Measurements from ENCODE around the gene IGF1R.

IGF1R gene

DNA sequence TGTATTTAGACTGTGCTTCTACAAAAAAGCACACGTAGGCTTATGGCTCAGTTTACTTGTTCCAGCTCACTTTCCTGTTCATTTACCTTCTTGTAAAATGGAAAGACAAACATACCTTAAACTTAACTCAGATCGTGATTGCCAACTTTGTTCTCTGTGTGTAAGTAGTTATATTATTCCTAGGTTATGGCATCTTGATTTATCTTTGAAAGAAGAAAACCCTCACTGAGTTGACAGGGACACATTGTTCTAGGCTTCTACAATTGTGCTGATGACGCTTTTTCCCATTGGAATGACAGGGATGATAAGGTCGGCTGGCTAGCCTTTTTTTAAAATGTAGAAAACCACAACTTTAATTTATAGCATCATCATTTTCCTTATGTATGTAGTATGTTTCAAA is 140.7 kb downstream of the IGF1R start:
- Histone ChIP-seq H3K27ac (ENCODE audit: poor library complexity, severe bottlenecking) (no peak overlapping the region), H3K9me3 (ENCODE audit: severe bottlenecking) (no peaks in the 10 kb centered on the region), H3K36me3 (ENCODE audit: low read depth) (no peaks in the 10 kb centered on the region; the same call in 1 of the 2 replicates), H3K27me3 (ENCODE audit: insufficient read depth, poor library complexity, severe bottlenecking) (no peaks in the 10 kb centered on the region), H3K4me3 (ENCODE audit: severe bottlenecking) (no peak overlapping the region), H3K4me1 (ENCODE audit: insufficient read depth, poor library complexity, severe bottlenecking) (peaks cover 29% of the 10 kb centered on the region)
- no peak for DNase-seq (ENCODE audit: low spot score)
- TF ChIP-seq, protein P1, sequence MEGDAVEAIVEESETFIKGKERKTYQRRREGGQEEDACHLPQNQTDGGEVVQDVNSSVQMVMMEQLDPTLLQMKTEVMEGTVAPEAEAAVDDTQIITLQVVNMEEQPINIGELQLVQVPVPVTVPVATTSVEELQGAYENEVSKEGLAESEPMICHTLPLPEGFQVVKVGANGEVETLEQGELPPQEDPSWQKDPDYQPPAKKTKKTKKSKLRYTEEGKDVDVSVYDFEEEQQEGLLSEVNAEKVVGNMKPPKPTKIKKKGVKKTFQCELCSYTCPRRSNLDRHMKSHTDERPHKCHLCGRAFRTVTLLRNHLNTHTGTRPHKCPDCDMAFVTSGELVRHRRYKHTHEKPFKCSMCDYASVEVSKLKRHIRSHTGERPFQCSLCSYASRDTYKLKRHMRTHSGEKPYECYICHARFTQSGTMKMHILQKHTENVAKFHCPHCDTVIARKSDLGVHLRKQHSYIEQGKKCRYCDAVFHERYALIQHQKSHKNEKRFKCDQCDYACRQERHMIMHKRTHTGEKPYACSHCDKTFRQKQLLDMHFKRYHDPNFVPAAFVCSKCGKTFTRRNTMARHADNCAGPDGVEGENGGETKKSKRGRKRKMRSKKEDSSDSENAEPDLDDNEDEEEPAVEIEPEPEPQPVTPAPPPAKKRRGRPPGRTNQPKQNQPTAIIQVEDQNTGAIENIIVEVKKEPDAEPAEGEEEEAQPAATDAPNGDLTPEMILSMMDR (IDR thresholded peaks at IDR 0.05; ENCODE audit: poor library complexity, severe bottlenecking): no peak
- no peak for ATAC-seq (ENCODE audit: low read depth)

DNA sequence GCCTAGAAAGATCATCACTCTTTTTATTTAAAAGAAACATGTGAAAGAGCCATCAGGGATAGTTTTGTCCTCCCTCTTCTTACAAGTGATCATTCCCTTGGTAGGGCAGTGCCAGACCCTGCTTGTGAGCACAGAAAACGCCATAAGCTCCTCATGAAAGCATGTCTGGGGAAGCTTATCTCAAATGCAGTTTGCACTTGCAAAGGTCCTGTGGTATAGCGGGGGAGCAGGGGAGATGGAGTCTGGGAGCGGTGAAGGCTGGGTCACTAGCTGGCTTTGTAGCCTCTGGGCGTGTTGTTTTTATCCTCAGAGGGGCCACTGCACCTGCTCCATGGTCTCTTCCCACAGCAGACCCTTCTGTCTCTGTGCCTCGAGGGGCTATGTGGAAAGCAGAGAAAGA is 141.9 kb downstream of the IGF1R start:
- ATAC-seq (ENCODE audit: low read depth) (no peak), DNase-seq (ENCODE audit: low spot score) (no peak)
- H3K36me3 ChIP-seq (ENCODE audit: low read depth): no peaks in the 10 kb centered on the region; the same call in 1 of the 2 replicates
- H3K9me3 ChIP-seq (ENCODE audit: severe bottlenecking): no peaks in the 10 kb centered on the region
- TF ChIP-seq, protein P1 (IDR thresholded peaks at IDR 0.05; ENCODE audit: poor library complexity, severe bottlenecking): no peak
- no peaks in the 10 kb centered on the region for H3K27me3 ChIP-seq (ENCODE audit: insufficient read depth, poor library complexity, severe bottlenecking)
- no peak overlapping the region for H3K27ac ChIP-seq (ENCODE audit: poor library complexity, severe bottlenecking)
- no peak overlapping the region for H3K4me3 ChIP-seq (ENCODE audit: severe bottlenecking)
- H3K4me1 ChIP-seq (ENCODE audit: insufficient read depth, poor library complexity, severe bottlenecking): peaks cover 29% of the 10 kb centered on the region

DNA sequence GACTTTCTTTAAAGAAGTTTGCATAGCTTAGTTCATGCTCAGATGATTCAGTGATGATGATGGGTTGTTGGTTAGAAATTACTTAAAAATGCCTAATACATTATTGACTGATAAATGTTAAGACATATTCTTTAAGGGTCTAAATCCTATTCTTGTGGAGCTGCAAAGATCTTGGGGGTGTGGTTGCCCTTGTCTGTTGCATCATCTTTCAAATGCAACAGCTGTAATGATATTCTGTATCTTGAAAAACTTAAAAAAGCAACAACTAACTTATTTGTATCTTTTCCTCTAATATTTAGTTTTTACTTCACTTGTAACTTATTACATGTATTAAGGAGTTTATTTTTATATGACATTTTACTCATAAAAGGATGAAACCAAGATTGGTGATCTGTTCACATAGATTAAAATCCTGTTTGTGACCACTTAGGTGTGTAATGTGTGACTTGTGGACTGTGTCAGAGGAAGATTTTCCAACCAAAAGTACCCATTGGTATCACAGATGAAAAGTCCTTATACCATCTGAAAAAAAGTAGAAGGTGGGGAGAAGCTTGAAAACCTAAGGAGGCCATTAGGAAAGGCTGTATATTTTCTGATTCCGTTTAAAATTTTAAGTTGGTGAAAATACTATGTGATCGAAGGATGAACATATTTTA is 142.8 kb downstream of the IGF1R start:
- DNase-seq (ENCODE audit: low spot score) (no peak), ATAC-seq (ENCODE audit: low read depth) (no peak)
- no peak overlapping the region for H3K4me3 ChIP-seq (ENCODE audit: severe bottlenecking)
- H3K4me1 ChIP-seq (ENCODE audit: insufficient read depth, poor library complexity, severe bottlenecking): peaks cover 29% of the 10 kb centered on the region
- no peak overlapping the region for H3K27ac ChIP-seq (ENCODE audit: poor library complexity, severe bottlenecking)
- no peaks in the 10 kb centered on the region for H3K9me3 ChIP-seq (ENCODE audit: severe bottlenecking)
- H3K27me3 ChIP-seq (ENCODE audit: insufficient read depth, poor library complexity, severe bottlenecking): no peaks in the 10 kb centered on the region
- TF ChIP-seq, protein P1 (IDR thresholded peaks at IDR 0.05; ENCODE audit: poor library complexity, severe bottlenecking): no peak
- no peaks in the 10 kb centered on the region; the same call in 1 of the 2 replicates for H3K36me3 ChIP-seq (ENCODE audit: low read depth)

DNA sequence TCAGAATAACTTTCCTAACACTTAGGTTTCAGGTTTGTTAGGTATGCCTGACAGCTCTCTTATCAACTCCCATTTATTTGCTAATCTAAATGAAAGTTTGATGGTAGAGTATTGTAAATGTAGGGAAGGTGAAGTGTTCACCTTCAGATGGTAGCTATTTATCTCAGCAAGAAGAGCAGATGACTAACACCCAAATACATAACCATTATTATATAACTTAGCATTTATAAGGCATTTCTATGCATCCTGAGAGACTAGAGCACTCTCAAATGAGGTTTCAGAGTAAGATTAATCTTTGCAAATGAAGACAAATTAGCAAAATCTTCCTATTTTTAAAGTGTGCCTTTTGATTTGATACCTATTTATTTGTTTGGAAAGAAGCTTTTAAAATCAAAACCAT is 143.8 kb downstream of the IGF1R start:
- Histone ChIP-seq H3K27ac (ENCODE audit: poor library complexity, severe bottlenecking) (no peak overlapping the region), H3K4me1 (ENCODE audit: insufficient read depth, poor library complexity, severe bottlenecking) (peaks cover 22% of the 10 kb centered on the region)

DNA sequence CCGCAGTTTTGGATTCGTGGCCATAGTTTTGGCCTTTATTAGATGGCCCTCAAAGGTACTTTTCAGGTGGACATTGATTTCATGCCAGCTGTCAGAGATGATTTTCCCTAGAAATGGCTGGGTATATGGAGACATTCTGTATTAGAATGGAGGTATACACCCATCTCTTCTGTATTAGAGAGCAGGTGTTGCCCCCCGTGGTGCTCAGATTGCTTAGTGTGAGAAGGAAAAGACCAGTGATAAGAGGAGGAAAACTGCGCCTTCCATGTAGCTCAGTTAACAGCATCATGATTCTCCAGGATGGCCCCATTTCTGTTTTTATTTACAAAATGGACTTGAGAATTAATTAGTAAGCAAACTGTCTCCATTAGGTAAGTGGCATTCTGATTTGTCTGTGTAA is 145.9 kb downstream of the IGF1R start:
- ATAC-seq (ENCODE audit: low read depth): no peak
- no peak for DNase-seq (ENCODE audit: low spot score)
- no peaks in the 10 kb centered on the region for H3K27me3 ChIP-seq (ENCODE audit: insufficient read depth, poor library complexity, severe bottlenecking)
- TF ChIP-seq, protein P1 (IDR thresholded peaks at IDR 0.05; ENCODE audit: poor library complexity, severe bottlenecking): no peak
- H3K4me1 ChIP-seq (ENCODE audit: insufficient read depth, poor library complexity, severe bottlenecking): peaks cover 23% of the 10 kb centered on the region
- no peak overlapping the region for H3K4me3 ChIP-seq (ENCODE audit: severe bottlenecking)
- no peaks in the 10 kb centered on the region for H3K9me3 ChIP-seq (ENCODE audit: severe bottlenecking)
- H3K36me3 ChIP-seq (ENCODE audit: low read depth): no peaks in the 10 kb centered on the region; the same call in 1 of the 2 replicates
- no peak overlapping the region for H3K27ac ChIP-seq (ENCODE audit: poor library complexity, severe bottlenecking)

More for the DNA sequence above, 143.8 kb downstream of the IGF1R start:
- DNase-seq (ENCODE audit: low spot score) (no peak), ATAC-seq (ENCODE audit: low read depth) (no peak)
- TF ChIP-seq, protein P1 (IDR thresholded peaks at IDR 0.05; ENCODE audit: poor library complexity, severe bottlenecking): no peak
- H3K27me3 ChIP-seq (ENCODE audit: insufficient read depth, poor library complexity, severe bottlenecking): no peaks in the 10 kb centered on the region
- no peaks in the 10 kb centered on the region for H3K9me3 ChIP-seq (ENCODE audit: severe bottlenecking)
- H3K36me3 ChIP-seq (ENCODE audit: low read depth): no peaks in the 10 kb centered on the region; the same call in 1 of the 2 replicates
- no peak overlapping the region for H3K4me3 ChIP-seq (ENCODE audit: severe bottlenecking)
